HG02623 (cell line): Measurements from ENCODE around the gene SIGLEC9.

Experiments
- ATAC-seq: cut with Tn5 transposase; IDR thresholded peaks from one replicate; pipeline ENCODE4 v1.9.1; 2021; ENCODE audit warnings: moderate library complexity; ENCODE audit not compliant: unreplicated experiment

SIGLEC9 gene

DNA sequence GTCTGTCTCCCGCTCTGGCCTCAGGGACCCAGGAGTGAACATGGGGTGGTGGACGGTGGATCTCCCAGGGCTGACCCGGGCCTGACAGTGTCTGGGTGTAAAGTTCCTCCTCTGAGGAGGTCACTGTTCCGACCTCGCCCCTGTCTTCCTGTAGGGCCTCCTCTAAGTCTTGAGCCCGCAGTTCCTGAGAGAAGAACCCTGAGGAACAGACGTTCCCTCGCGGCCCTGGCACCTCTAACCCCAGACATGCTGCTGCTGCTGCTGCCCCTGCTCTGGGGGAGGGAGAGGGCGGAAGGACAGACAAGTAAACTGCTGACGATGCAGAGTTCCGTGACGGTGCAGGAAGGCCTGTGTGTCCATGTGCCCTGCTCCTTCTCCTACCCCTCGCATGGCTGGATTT is at the start of gene SIGLEC9:
TSS of gene SIGLEC9 (plus strand) at position 178 of the 400 bp plus-strand sequence. CDS start at position 247, 69 bp downstream.
- ATAC-seq, result no peak

DNA sequence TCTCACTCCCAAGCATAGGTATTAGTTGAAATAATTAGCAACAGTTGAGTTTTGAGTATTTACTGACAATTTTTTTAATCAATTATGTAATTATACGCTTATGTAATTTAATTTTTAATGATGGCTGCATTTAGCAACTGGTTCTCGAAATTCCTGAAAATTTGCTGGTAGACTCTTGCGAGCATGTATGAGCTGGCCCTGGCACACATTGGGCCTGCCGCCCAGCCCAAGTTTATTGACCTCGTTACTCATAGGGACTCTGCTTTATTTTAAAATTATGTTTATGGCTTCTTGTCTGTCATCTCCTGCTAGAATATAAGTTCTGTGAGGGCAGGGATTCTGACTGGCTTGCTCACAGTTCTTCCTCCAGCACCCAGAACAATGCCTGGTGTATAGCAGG is 48.7 kb upstream of the SIGLEC9 start:
- ATAC-seq, result no peak

DNA sequence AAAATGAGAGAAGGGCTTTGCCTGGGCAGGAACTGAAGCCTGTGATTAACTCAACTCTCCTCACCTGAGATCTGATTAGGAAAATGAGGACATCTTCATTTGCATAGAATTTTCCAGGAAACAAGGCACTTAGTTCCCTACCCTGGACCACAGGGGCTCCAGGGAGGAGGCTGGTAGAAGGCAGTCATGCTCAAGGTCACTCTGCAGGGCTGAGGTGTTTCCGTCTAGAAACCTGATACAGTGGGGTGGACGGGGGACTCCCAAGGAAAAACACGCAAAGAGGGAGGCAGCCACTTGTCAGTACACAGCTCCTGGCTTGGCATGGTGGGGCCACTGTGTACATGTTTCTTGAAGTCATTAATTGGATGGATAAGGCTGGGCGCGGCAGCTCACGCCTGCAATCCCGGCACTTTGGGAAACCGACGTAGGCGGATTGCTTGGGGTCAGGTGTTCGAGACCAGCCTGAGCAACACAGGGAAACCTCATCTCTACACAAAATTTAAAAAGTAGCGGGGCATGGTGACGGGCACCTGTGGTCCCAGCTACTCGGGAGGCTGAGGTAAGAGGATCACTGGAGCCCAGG is 48.0 kb upstream of the SIGLEC9 start:
- ATAC-seq, result no peak

DNA sequence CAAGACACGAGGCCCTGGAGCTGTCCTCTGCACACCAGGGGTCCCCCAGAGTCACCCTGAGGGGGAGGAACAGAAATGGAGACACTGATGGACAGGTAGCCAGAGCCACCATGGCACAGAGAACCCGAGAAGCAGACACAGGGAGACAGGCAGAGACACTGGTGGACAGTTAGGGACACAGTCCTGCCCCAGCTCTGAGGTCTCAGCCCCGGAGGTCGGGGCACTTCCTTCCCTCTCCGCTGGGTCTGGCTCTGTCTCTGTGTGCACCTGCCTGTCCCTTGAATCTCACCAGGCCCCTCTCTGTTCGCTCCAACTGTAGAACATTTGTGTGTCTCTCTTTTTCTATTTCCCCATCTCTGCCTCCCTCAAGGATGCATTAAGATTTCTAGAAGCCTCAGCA is 46.6 kb upstream of the SIGLEC9 start:
- ATAC-seq, result no peak

DNA sequence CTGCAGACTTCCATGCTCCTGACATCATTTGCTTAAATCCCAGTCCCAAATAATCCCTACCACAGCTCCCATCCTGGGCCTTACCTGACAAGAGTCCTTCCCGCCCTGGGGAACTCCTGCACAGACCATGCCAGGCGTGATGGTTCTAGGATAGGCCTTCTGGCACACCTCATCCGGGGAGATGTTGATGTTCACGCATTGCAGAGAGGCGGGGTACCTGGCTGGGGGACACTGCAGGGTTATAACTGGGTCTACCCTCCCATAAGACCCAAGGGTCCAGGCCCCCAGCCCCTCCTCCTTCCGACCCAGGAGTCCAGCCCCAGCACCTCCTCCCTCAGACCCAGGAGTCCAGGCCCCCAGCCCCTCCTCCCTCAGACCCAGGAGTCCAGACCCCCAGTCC is 46.0 kb upstream of the SIGLEC9 start:
- no peak for ATAC-seq

DNA sequence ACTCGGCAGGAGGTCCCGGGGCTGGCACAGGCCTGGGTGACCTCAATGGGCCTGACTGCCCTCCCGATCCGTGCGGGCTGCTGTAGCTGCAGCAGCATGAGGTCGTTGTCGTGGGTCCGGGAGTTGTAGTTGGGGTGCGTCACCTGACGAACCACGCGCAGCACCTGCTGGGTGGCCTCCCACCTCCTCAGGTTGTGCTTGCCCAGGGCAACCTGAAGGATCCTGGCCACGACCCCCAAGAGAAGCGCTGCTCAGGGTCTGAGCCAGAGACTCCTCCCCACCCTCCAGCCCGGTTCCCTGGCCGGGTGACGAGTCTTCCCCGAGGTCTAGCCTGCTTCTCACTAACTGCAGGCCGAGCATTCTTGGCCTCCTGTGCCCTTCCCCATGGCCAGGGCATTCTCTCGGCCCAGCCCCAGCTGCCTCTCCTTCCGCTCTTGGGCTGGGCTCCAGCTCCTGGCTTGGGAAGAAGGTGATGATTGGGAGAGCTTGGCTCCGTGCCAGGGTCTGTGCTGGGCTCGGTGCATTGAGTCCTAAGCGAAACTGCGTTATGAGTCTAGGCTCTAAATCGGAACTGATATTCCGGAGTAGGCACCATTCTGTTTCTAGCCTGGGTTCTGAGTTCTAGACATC is 45.1 kb upstream of the SIGLEC9 start:
- no peak for ATAC-seq

DNA sequence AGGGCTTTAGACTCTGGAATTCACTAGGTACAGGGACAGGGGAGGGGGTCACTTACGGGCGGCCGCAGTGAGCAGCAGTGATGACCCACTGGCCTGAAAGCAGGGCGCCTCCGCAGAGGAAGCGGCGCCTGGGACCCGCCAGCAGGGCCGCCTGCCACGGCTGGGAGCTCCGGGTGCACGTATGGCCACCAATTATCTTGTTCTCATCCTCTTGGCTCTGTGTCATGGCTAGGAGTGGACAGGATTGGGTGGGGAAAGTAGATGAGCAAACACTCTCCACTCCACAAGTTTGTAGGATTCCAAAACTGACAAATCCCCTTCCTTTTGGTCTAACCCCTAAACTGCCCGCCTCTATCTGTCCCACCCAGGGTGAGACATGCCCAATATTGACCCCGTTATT is 43.2 kb upstream of the SIGLEC9 start:
- no peak for ATAC-seq

DNA sequence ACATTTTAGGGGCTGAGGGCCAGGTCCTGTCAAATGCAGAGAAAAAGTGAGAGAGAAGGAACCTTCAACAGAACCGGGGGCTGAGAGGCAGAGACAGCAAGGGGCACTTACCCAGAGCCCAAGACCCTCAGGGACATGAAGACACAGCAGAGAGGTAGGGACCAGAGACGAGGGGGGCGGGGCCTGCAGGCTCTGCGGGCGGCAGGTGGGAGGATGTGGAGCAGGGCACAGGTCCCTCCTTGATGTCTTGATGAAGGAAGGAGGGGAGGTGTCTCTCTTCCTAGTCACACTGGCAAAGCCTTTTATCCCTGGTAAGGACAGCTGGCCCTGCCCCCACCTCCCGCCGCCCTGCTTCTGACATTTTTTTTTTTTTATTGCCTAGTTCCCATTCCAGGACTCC is 42.1 kb upstream of the SIGLEC9 start, which contains the start of gene KLK14:
TSS of gene KLK14 (minus strand) at position 277 of the 400 bp plus-strand sequence. CDS start at position 4, 273 bp downstream.
- ATAC-seq, result no peak

DNA sequence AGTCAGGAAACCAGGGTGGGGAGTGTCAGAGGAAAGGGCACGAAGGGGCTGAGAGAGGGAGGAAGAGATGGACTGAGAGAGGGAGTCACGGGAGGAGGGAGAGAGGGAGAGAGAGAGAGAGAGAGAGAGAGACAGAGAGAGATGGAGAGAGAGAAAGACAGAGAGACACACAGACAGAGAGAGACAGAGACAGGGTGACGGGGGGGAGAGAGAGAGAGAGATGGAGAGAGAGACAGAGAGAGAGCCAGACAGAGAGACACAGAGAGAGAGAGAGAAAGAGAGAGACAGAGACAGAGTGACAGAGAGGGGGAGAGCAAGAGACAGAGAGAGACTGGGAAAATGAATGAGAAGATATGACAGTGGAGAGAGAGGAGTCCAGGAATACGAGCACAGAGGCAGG is 41.5 kb upstream of the SIGLEC9 start:
- ATAC-seq, result no peak

DNA sequence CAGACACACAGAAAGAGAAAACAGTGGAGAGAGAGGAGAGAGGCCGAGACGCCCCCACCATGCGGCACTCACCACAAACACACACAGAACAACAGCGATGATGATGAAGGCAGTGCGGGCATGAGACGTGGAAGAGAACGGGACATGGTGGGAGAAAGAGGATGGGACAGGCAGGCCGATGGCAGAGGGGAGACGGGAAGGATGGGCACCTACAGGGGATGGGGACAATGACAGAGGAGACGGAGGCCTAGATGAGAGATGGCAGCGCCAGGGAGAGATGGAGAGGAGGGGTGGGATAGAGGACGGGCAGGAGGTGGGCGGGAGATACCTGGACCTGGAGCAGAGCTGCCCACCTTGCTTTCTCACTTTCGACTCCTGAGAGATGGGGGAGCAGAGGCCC is 40.9 kb upstream of the SIGLEC9 start:
- ATAC-seq, result no peak

DNA sequence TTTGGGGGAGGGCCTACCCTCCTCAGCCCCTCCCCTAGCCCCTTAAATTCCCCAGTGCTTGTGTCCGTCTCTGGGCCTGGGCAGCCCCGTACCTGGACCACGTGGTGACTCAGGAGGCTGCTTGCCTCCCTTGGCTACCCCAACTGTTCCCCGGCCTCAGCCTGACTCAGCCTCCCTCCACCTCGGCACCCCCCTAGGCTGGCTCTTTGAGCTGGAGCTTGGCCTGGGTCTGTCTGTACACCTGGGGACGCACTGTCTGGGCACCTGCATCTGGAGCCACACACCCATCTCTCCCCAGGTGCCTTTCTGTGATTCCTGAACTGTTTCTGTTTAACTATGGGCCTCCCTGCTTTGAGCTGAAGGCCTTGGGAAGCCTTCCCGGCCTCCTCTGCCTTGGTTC is 40.2 kb upstream of the SIGLEC9 start:
- ATAC-seq, result no peak

DNA sequence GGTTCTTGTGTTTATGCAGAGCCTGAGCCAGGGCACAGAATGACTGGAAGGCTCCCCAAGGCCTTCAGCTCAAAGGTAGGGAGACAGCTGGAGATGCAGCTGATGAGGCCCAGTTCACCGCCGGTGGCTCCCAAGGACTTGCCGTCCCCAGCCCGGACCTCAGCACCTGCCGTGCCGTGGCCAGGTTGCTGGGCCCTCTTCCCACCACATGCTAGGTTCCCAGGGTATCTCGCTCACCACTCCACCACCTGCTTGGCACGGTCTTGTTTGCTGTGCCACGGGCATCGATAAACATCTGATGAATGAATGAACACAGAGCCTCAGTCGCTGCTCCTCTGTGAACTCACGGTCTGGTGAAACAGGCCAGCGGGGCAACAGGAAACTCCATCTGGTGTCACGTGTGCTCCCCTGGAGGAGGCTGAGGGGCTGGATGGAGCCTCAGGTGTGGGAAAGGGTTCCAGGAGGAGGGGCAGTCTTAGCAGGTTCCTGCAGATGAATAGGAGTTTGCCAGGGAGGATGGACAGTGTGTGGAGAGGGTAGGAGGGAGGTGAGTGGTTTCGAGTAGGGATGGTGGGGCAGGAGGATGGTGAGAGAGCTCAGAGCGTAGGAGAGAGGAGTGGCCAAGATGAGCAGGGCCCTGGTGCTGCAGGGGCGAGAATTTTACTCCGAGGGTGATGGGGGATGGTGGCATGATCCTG is 38.4 kb upstream of the SIGLEC9 start:
- no peak for ATAC-seq

DNA sequence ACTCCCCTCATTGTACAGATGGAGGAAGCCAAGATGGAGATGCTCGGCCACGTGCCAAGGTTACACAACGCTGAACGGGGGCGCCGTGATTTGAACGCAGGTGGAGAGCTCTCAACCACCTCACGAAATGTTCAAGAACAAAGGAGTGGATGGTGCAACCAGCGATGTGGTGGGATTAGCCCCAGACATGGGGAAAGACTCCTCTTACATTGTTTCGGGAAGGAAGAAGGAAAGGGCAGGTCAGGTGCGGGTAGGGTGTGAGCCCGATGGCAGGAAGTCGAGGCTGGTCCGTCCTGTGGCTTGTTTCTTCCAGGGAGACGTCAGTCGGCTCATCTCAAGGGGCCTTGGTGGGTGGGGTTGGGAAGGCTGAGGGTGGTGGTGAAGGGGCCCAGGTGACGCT is 34.9 kb upstream of the SIGLEC9 start:
- ATAC-seq, result no peak

DNA sequence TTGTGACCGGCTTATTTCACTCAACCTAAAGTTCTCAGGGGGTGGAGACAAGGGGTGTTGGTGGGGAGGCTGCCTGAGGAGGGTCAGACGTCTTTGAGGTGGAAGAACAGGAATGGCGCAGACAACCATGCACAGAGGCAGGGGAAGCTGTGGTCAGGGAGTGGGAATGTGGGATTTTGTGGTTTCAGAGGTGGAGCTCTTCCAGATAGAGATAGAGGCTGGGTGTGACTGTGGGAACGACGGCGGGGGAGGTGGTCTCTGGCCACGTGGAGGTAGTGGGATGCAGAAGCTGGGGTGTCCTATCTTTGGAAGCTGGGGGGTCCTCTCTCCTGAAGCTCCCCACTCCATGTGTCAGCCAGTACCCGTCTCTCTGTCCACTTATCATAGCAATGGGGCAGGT is 34.2 kb upstream of the SIGLEC9 start:
- no peak for ATAC-seq

DNA sequence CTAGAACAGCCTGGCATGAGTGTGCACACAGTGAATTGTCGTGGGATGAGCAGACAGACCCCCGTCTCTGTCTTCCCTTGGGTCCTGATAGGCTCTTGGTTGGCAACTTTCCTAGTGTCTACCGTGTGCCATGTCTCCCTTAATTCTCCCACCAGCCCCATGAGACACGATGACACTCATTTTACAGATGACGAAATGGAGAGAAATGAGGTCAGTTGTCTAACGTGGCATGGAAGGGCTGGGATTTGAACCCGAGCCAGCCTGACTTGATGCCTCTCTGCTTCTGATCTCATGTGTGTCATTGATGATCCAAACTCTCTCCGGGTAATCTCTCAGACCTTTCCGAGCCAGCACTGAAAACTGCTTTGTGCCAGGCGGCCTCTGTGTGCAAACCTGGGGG is 33.6 kb upstream of the SIGLEC9 start:
- no peak for ATAC-seq

DNA sequence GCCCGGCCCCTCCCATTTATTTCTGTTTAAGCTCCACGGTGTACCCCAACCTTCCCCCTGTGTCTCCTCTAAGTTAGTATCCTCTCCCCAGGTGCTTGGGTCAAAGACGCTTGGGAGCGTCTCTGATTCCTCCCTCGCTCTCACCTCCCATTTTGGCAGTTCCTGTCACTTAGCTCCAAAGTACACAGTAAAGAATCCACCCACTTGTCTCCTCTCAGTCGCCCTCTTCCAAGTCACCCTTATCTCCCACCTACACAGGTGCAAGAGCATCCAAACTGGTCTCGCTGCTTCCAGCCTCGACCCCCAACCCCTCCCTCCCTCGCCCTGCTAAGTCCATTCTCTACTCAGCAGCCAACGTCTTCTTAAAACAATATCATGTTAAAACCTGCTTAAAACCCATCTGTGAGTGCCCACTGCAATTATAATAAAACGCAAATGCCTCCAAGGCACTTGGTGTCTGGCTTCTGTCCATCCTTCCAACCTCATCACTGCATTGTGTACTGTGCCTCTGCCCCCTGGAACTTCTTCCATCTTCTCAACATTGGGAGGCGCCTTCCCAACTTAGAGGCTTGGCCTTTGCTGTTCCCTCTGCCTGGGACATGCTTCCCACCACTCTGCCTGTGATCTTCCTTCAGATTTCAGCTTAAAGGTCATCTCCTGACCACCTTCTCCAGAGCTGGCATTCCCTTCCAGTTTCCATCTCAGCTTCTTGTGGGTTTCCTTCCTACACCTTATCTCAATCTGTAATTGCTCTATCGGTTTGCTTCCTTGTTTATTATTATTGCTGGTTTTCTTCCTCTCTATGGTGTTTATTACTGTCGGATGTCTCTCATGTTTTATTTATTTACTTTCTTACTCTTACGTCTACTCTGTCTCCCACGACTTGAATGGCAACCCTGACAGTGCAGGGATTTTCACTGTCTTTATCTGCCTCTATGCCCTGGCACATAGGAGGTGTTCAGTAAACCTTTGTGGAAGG is 32.5 kb upstream of the SIGLEC9 start:
- ATAC-seq, result no peak

DNA sequence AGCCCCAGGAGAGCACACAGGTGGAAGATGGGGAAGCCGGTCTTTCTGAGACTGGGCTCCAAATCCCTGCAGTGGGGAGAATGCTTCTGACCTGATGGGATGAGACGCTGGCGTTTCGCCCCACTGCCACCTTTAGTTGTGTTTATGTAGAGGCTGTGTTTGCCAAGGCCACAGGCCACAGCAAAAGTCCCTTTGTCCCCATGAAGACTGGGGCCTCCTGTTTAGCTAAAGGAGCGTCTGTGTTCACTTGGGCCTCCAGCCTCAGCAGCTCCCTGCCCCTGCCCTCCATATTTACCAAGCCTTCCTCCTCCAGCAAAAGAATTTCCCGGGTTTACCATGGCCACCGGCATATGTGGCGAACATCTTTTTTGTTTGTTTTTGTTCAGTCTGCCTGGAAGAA is 31.6 kb upstream of the SIGLEC9 start:
- no peak for ATAC-seq

DNA sequence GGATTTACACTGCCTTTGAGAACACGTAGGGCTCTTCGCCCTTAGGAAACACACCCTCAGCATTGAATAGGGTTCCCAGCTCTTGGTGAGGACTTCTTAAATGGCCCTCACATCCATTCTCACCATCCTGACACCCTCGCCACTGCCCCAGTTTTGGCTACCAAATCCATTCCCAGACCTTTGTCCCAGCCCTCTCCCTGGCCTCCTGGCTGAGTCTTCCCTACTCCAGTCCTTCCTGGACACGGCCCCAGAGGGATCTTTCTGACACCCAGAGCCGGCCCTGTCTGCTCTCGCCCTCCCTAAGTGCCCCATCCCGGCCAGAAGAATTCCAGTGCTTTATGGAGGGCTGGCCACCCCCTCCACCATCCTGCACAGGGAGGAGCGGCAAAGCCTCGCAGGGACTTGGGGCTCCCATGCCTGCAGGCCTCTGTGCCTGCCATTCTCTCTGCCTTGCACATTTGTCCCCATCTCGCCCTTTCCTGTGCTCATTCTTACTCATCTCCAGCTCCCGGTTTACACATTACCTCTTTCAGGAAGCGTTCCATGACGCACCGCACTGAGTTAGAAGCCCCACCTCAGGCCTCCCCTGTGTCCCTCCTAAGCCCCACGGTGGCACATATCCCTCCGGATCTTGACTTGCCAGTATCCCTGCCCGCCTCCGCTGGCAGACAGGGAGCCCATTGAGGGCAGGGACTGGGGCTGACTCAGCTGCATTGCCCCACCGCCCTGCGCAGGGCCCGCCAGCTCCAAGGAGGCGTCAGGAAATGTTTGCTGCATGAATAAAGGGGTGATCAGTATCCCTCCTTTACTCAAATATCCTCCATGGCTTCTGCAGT is 31.0 kb upstream of the SIGLEC9 start:
- ATAC-seq, result no peak

DNA sequence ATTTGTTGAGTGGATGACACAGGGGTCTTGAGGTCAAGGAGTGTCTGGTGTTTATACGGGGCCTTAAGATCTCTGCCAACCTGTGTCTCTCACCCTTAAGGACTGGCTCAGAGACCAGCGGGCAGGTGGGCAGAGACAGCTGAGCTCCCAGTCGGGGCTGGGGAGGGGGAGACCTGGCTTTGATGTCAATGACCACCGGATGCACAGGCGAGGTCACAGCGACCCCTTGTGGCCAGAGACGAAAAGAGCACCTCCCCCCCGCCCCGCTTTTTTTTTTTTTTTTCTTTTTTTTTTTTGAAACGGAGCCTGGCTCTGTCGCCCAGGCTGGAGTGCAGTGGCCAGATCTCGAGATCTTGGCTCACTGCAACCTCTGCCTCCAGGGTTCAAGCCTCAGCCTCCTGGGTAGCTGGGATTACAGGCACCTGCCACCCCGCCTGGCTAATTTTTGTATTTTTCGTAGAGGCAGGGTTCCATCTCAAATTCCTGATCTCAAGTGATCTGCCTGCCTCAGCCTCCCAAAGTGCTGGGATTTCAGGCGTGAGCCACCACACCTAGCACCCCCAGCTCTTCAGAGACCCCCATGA is 29.9 kb upstream of the SIGLEC9 start:
- ATAC-seq, result no peak
